ENCODE data around the gene FASLG.

GRCh38 chr1:172627702-172628101, 31.2 kb upstream of the FASLG start:
- TF ChIP-seq CTCF (IDR thresholded peaks at IDR 0.05) (no peak), POLR2A (IDR thresholded peaks at IDR 0.05) (no peak)
